ENCODE results near the gene CEP152.

The CEP152 gene

GRCh38 chr15:48761393-48762158 is 49.3 kb downstream of the CEP152 start:
- DNase-seq, result no peak

- no peak for DNase-seq
Measured at GRCh38 chr15:48759921-48760320, 50.9 kb downstream of the CEP152 start.

- DNase-seq, result no peak
Measured at GRCh38 chr15:48757661-48758060, 53.2 kb downstream of the CEP152 start.

GRCh38 chr15:48754011-48754410 is 56.9 kb downstream of the CEP152 start:
- DNase-seq, result no peak

- no peak for DNase-seq
Measured at GRCh38 chr15:48751595-48751994, 59.3 kb downstream of the CEP152 start.

GRCh38 chr15:48748535-48748934 is 62.3 kb downstream of the CEP152 start:
- DNase-seq, result no peak

- DNase-seq, result no peak
Measured at GRCh38 chr15:48733615-48734014, 77.3 kb downstream of the CEP152 start.

GRCh38 chr15:48730506-48730905 is 80.4 kb downstream of the CEP152 start:
- DNase-seq, result no peak

- DNase-seq, result no peak
Measured at GRCh38 chr15:48723969-48724368, 86.9 kb downstream of the CEP152 start.

- no peak for DNase-seq
Measured at GRCh38 chr15:48722764-48723661, 87.9 kb downstream of the CEP152 start.

- DNase-seq, result no peak
Measured at GRCh38 chr15:48721061-48721810, 89.6 kb downstream of the CEP152 start.

GRCh38 chr15:48720646-48721045 is 90.2 kb downstream of the CEP152 start:
- no peak for DNase-seq

- DNase-seq, result peak; percentile 10
Measured at GRCh38 chr15:48719668-48720067, 91.2 kb downstream of the CEP152 start.

- no peak for DNase-seq
Measured at GRCh38 chr15:48718646-48719045, 92.2 kb downstream of the CEP152 start.

- no peak for DNase-seq
Measured at GRCh38 chr15:48717458-48717857, 93.4 kb downstream of the CEP152 start.

GRCh38 chr15:48712546-48712945 is 98.3 kb downstream of the CEP152 start:
- no peak for DNase-seq

- DNase-seq, result no peak
Measured at GRCh38 chr15:48710952-48711495, 99.8 kb downstream of the CEP152 start.

GRCh38 chr15:48708641-48709040 is 102.2 kb downstream of the CEP152 start:
- no peak for DNase-seq

- DNase-seq, result no peak
Measured at GRCh38 chr15:48705381-48705780, 105.5 kb downstream of the CEP152 start.

- no peak for DNase-seq
Measured at GRCh38 chr15:48703544-48703943, 107.3 kb downstream of the CEP152 start.

GRCh38 chr15:48702569-48703236 is 108.2 kb downstream of the CEP152 start:
- no peak for DNase-seq

- DNase-seq, result no peak
Measured at GRCh38 chr15:48696627-48697312, 114.1 kb downstream of the CEP152 start.

All from activated CD4-positive, alpha-beta T cell treated with anti-CD3 and anti-CD28 coated beads, Interleukin-2, amount 50 U/mL, for 16 hours (primary cell).